Lower lobe of right lung (tissue), 2 donors: ENCODE results near the gene RALBP1. TPM values are rescaled to one million over a fixed set of nuclear protein-coding genes. Genes with fewer than 3 reads are reported as not detected.
A peak's percentile ranks its signal among the peaks of the same experiment; 100 is the strongest.

Experiments
- ATAC-seq, 2 donors: fragments of 200-7000 bp; cut with Tn5 transposase; one replicate each; pipeline ENCODE4 v1.9.1; 2020 to 2022; ENCODE audit warnings: mild to moderate bottlenecking in 2 of 2, moderate library complexity in 2 of 2
- DNase-seq: peaks from one replicate; pipeline ENCODE4 v3.0.0-alpha.2; 2020
- H3K27ac ChIP-seq: fragments of 200-600 bp; one replicate; pipeline ENCODE4 v1.8.0; 2022
- H3K27me3 ChIP-seq: fragments of 200-600 bp; one replicate; pipeline ENCODE4 v1.8.0; 2022; ENCODE audit warnings: low read depth
- H3K36me3 ChIP-seq: fragments of 200-600 bp; one replicate; pipeline ENCODE4 v1.8.0; 2022; ENCODE audit warnings: mild to moderate bottlenecking
- H3K4me1 ChIP-seq: fragments of 200-600 bp; one replicate; pipeline ENCODE4 v1.8.0; 2022
- H3K4me3 ChIP-seq: fragments of 200-600 bp; one replicate; pipeline ENCODE4 v1.8.0; 2022; ENCODE audit warnings: mild to moderate bottlenecking
- H3K9me3 ChIP-seq: fragments of 200-600 bp; one replicate; pipeline ENCODE4 v1.8.0; 2022
- CTCF ChIP-seq: fragments of 200-600 bp; IDR thresholded peaks from one replicate; pipeline ENCODE4 v1.8.0; 2022; ENCODE audit warnings: antibody characterized with exemption, mild to moderate bottlenecking
- intact Hi-C: fragments of 100-400 bp; cut with DNase I; formaldehyde crosslinking; loops from one replicate; pipeline ENCODE4 v1.11.0; 2022
- total RNA-seq: library from RNA; stranded (reverse); fragmentation: NEBNext Ultra II Directional; extraction: Animal tissue kit (Norgen Biotek cat#: 25700); gene quantifications from one replicate; pipeline ENCODE4 v1.2.1, GENCODE V29; 2021
- donor health status: DM: no; HTN: yes; CAD: no; lungs with severe emphysema.

RALBP1 gene
- total RNA-seq, 1 donor from 2014 or later = 58.1 TPM

DNA sequence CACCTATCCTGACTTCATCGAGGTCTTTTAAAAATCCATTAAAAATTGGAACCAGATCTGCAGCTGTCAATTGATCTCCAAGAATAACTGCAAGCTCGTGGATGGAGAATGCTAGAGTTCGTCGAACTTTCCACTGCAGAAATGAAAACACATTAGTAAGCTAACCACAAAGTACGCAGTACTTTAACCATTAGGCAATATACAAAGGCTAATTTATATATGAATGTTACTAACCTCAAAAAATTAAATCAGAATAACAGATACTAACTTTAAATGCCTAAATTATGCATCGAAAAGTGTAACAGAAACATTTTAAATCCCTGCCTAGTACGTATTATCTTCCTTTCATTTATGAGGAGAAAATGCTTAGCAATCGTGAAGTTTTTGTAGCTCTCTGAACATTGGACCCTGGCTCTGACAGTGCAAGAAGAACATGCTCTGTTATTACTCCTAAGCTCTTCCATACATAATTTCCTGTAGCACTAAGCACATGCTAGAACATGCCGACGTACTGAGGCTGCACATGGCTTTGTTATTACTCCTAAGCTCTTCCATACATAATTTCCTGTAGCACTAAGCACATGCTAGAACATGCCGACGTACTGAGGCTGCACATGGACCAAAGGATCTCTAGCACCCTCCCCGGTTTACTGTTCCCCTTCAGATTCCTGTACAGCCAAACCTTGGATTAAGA, 82.1 kb downstream of the RALBP1 start:
- Histone ChIP-seq H3K4me3 (no peak overlapping the region), H3K4me1 (no peaks in the 10 kb centered on the region), H3K27ac (no peak overlapping the region), H3K36me3 (peaks cover 100% of the 10 kb centered on the region), H3K9me3 (no peaks in the 10 kb centered on the region), H3K27me3 (no peaks in the 10 kb centered on the region)
- DNase-seq = no peak
- TF ChIP-seq CTCF = no peak
- intact Hi-C loops = no loop called here
- ATAC-seq = no peak

- intact Hi-C loops = no loop called here
- no peak for ATAC-seq
- peaks cover 100% of the 10 kb centered on the region for H3K36me3 ChIP-seq
These were observed 83.2 kb downstream of the RALBP1 start for GRCh38 chr18:9558387-9559064.

DNA sequence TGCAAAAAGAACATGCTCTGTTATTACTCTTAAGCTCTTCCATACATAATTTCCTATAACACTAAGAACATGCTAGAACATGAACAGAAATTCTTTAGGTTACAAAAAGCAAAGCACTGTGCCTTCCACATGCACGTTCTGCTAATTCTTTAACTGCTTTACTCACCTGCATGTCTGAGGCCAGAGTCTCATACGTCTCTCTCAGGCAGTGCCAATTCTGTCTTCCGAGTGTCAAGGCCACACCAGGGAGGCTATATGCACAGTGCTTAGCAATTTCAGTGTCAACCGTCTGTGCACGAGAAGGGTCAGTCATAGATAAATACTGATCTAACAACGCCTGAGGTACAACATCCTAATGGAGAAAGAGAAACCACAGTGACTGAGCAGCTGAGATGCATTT, 83.9 kb downstream of the RALBP1 start:
- Histone ChIP-seq H3K27me3 (no peaks in the 10 kb centered on the region), H3K27ac (no peak overlapping the region), H3K4me3 (no peak overlapping the region), H3K36me3 (peaks cover 97% of the 10 kb centered on the region), H3K9me3 (no peaks in the 10 kb centered on the region), H3K4me1 (peaks cover 14% of the 10 kb centered on the region)
- ATAC-seq (no peak), DNase-seq (no peak)
- no peak for TF ChIP-seq CTCF
- intact Hi-C loops = no loop called here

More at GRCh38 chr18:9558387-9559064, 83.2 kb downstream of the RALBP1 start:
- DNase-seq = no peak
- peaks cover 8% of the 10 kb centered on the region for H3K4me1 ChIP-seq
- H3K27me3 ChIP-seq = no peaks in the 10 kb centered on the region
- no peaks in the 10 kb centered on the region for H3K9me3 ChIP-seq
- no peak overlapping the region for H3K27ac ChIP-seq
- H3K4me3 ChIP-seq = no peak overlapping the region
- TF ChIP-seq CTCF = no peak

DNA sequence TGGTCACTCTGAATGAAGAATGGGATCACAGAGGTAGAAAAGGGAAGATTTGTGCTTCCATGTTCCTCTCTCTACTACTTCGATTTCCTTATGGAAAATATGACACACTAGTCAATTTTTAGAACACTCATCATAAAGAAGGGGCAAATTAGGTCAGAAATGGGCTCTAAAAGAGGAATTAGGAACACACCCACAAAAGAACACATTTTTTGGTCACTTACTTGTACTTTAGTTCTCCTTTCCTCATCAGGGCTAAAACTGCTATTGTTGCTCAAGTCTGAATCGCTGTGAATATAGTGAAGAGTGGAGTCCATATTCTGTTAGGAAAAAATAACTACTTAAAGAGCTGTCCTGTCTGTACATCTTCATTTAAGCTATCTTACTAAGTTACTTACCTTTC, 86.4 kb downstream of the RALBP1 start:
- Histone ChIP-seq H3K27ac (no peak overlapping the region), H3K4me3 (no peak overlapping the region), H3K27me3 (no peaks in the 10 kb centered on the region), H3K36me3 (peaks cover 73% of the 10 kb centered on the region), H3K9me3 (no peaks in the 10 kb centered on the region), H3K4me1 (peaks cover 21% of the 10 kb centered on the region)
- ATAC-seq = peak; percentile 30 to 57
- no peak for TF ChIP-seq CTCF
- intact Hi-C loops = no loop called here
- DNase-seq = no peak

GRCh38 chr18:9562584-9562983, 87.3 kb downstream of the RALBP1 start:
- Histone ChIP-seq H3K27ac (no peak overlapping the region), H3K27me3 (no peaks in the 10 kb centered on the region), H3K4me1 (peaks cover 21% of the 10 kb centered on the region), H3K36me3 (peaks cover 72% of the 10 kb centered on the region), H3K4me3 (no peak overlapping the region), H3K9me3 (no peaks in the 10 kb centered on the region)
- no peak for DNase-seq
- intact Hi-C loops = no loop called here
- ATAC-seq = no peak
- TF ChIP-seq CTCF = no peak
